NCI-H128 (cell line): Measurements from ENCODE around the gene KRTDAP.

ENCODE experiments used
- DNase-seq: peaks from one replicate; lab custom pipeline; 2025; ENCODE audit not compliant: unreplicated experiment; lab: John Stamatoyannopoulos, UW

KRTDAP gene

DNA sequence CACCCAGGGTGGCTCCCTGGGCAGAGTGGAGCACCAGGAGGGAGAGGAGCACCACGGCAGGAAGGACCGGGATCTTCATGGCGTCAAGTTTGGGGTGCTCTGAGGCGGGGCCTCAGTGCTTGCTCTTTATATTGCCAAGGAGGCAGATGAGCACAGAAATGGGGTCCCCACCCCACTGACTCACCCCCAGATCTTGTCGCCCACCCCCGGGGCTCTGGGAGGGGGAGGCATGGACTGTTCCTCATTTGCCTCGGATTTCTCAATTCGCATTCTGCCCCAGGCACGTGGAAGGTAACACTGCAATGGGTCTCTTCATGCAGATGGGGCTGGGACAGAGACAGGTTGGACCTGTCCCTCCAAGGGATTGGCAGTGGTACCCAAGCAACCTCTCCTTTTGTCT, at the start of gene KRTDAP:
Gene KRTDAP, minus strand, starts transcription at position 101 of the 400 bp plus-strand sequence. Its CDS starts 22 bp downstream, at position 79.
- no peak for DNase-seq

DNA sequence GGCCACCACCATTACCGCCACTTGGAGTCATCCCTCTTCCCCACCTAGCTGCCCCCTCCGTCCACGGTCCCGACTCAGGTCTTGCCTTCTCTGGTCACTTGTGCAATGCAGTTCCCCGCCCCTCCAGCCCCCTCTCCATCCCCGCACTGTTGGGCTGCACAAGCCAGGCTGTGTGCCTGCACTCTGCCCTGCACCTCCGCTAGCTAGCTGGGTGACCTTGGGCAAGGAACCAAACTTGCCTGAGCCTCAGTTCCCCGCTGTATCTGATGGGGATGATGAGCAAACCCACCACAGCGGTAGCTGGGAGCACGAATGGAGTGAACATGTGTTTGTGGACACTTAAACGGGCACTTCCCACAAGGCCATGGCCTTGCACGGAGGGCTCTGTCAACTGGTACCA, 49.6 kb upstream of the KRTDAP start:
- DNase-seq: no peak

DNA sequence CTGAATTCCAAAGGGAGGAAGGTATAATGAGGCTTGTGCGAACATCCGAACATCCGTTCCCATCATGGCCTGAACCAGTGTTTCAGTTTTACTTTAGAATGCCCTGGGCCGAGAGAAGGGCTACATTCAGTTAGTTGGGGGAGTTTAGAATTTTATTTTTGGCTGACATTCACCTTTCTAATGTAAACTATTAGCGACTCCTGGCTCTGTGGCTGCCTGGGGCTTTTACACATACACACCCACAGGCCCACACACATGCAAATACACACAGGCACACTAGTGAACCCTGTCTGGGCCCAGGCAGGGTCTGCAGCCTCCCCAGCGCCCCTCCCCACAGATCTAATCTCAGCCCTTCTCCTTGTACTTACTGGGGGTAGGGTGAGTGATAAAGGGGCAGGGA, 49.0 kb upstream of the KRTDAP start:
- DNase-seq: no peak

DNA sequence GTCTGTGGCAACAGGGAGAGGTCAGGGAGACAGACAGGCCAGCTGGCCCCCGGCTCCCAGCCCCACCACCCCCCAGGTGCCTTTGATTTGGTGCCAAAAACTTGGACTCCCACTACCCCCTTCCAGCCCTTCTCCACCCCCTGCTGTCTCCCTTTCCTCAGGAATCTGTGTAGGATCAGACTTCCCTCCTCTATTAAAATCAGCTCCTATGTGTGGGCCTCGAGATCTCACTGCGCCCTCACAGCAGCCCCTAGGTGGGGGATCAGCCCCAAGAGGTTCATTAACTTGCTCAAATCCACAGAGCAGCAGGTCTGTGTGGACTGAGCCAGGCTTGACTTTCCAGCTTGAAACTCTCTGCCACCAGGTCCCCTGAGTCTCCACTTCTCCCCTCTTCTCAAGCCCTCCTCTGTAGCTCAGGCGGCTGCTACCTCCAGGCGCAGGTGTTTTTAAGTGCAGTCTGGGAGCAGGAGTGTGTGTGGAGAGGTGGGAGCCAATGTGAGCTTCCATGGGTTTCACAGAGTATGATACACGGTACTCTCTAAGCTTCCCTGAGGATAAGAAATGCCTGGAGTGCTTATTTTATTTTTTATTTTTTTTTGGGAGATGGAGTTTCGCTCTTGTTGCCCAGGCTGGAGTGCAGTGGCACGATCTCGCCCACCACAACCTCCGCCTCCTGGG, 44.7 kb upstream of the KRTDAP start:
- no peak for DNase-seq

DNA sequence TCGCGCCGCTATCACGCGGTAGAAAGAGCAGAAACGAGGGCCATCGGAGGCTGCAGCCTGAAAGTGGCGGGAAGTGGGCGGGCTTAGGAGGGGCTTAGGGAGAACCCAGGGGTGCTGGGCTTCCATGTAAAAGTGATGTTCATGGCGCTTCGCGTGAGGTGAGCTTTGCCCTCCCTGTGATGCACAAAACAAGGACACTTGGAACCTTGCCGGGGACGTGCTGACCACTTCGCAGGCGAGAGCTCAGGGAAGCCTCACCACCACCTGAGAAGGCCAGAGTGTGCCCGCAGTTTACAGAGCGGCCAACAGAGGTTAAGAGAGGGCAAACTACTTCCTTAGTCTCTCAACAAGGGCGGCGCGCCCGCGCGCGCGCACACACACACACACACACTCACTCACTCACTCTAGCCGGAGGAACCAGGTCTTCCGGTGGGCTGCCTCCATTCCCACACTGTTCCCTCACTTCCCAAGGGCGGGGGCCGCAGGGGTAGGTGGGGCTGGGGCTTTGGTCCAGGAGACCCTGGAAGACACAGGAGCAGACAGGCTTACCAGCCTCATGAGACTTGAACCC, 43.6 kb upstream of the KRTDAP start:
- DNase-seq: no peak

DNA sequence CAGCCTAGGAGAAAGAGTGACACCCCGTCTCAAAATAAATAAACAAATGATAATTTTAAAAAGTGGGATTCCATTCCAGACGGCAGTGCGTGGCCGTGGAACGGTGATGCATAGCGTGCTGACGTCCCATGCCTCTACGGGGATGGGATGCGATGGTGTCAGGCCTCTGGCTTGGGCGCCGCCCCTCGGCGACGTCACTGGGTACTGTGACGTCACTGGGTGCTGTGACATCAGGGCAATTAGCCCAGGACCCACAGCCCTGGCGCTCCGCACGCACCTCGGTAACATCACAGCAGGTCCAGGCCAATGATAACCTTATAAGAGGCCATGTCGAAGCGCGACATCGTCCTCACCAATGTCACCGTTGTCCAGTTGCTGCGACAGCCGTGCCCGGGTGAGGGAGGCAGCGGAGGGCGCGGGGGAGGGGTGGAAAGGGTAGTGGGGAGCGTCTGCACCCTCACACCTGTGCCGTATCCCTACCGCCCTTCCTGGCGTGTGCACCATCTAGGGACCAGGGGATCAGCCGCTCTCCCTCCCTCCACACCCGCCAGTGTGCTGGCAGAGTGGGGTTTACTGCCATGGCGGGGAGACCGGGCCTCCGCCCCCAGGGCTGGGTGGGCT, 43.0 kb upstream of the KRTDAP start, which contains the start of gene GAPDHS:
Gene GAPDHS, plus strand, starts transcription at position 256 of the 621 bp plus-strand sequence. Its CDS starts 72 bp downstream, at position 328.
- DNase-seq: no peak

- DNase-seq: no peak
Observed at GRCh38 chr19:35531291-35531690, 41.0 kb upstream of the KRTDAP start.

DNA sequence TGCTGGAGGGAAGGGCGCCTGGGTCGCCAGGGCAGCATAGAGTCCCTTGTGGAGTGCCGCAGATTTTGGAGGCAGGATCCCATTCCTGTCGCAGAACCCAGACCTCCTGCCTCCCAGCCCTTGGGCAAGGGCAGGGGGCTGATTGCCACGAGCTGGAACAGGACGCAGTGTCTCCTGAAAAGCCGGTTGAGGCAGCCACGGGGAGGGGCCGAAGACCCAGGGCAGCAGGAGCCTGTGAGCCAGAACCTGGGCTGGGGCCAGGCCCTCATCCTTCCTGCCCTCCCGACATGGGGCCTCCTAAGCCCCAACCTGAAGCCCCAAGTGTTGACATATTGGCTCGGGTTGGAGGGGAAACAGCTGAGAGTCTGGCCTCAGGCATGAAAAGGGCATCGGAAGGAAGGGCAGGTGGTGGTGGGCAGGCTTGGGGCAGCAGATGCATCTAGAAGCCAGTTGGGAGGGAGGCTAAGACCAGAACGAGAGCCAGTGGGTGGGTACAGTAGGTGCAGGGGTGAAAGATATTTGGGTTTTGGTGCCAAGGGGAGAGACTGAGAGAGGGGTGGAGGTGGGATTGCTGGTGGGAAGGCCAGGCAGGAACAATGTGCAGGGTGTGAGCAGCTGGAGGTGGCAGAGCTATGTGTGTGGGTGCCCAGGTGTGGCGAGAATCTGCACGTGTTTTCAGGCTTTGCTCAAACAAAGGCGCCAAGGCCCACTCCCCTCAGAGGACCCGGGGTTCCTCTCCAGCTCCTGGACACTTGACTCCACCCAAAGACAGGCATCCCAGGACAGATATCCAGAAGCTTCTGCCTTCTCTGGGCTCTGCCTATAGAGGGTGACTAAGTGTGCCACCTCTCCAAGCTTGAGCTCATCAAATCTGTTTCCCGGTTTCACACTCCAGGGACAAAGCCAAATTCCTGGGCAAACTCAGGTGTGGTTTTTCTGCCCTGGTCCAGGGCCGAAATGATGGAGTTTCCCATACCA, 39.3 kb upstream of the KRTDAP start:
- no peak for DNase-seq

GRCh38 chr19:35528218-35529038, 38.2 kb upstream of the KRTDAP start, which contains the start of gene SBSN:
Gene SBSN (minus strand): TSS chr19:35528311. CDS start chr19:35528281, 30 bp downstream.
- DNase-seq: no peak

GRCh38 chr19:35525873-35526272, 35.6 kb upstream of the KRTDAP start:
- DNase-seq: no peak

DNA sequence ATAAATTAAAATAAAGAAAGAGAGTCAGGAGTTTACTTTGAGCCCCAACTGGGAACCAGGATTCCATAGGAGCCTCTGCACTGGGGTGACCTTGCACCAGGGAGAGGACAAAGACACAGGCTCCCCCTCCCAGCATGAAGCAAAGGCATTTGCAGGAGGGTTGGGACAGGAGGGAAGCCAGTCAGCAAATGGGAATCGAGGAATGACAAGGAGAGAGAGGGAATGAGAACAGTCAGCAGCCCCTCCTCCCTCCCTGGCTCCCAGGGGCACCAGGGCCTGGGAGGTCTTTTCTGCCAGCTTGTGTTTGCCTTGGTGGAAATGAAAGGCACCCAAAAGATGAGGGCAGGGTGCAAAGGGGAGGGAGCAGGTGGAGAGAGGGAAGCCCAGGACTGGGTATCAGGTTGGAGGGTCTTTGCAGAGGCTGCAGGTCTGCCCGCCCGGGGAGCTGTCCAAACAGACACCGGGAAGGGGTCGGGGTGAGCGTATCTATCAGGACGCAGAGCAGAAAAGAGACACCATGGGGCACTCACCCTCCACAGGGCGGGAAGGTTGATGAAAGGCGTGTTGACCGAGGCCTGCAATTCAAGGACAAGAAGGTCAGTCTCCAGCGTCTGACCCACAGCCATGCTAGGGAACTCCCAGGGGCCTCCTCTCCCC, 34.0 kb upstream of the KRTDAP start:
- DNase-seq: no peak

GRCh38 chr19:35522745-35523327, 32.6 kb upstream of the KRTDAP start:
- no peak for DNase-seq

GRCh38 chr19:35521124-35521743, 31.0 kb upstream of the KRTDAP start:
- no peak for DNase-seq

DNA sequence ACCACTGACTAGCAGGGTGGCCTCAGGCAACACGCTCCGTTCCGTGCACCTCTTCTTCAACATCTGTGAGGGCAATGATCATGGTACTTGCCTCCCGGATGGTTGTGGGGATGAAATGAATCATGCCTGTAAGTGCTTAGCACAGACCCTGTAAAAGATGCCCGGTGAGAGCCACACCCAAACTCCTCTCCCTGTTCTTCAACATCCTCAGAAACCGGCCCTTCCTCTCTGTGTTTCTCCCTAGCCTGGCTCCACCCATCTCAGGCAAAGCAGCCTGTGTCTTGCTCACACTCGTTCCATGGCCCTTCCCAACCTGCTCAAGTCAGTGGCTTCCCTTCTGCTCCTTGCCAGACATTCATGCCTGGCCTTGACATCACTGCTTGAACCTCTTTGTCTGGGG, 29.0 kb upstream of the KRTDAP start:
- no peak for DNase-seq

DNA sequence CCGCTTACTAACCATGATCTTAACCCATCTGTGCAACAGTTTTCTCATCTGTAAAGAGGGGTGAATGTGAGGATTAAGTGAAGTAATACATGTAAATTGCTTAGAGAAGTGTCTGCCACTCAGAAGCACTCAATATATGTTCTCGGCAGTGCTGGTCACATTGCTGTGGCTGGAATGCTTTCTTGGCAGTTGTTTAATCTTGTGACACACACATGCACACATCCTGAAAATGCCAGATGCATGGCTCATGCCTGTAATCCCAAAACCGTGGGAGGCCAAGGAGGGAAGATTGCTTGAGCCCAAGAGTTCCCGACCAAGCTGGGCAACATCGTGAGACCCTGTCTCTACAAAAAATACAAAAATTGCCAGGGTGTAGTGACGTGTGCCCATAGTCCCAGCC, 28.0 kb upstream of the KRTDAP start:
- DNase-seq: no peak

GRCh38 chr19:35517342-35517741, 27.1 kb upstream of the KRTDAP start:
- no peak for DNase-seq

- no peak for DNase-seq
Observed at GRCh38 chr19:35516310-35516709, 26.0 kb upstream of the KRTDAP start.

DNA sequence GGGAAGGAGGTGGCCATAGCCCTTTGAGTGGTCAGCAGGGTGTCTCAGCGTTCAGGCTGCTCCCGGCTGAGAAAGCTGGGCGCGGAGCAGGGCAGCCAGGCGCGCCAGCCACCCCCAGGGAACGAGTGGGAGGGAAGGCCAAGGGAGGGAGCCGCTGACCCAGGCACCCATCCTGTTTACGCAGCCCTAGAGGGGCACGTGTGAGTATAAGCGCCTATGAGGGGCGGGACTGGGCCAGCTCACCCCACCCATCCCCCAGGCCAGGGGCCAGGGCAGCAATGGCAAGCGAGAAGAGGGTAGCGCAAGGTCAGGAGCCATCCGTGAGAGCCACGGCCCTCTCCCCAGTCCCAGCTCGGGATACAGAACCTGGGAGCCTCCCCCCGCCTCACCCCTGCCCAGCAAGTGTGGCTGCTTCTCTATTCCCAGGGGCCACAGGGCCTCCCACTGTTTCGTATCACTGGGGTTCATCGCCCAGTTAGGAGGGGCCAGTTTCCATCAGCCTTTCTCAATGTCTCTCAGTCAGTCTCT, 24.1 kb upstream of the KRTDAP start:
- no peak for DNase-seq
